SKM-1 (cell line): ENCODE results near the gene AATF.

Source experiments
- DNase-seq: peaks from one replicate; lab custom pipeline; 2025; ENCODE audit not compliant: unreplicated experiment; lab: John Stamatoyannopoulos, UW

Gene AATF

DNA sequence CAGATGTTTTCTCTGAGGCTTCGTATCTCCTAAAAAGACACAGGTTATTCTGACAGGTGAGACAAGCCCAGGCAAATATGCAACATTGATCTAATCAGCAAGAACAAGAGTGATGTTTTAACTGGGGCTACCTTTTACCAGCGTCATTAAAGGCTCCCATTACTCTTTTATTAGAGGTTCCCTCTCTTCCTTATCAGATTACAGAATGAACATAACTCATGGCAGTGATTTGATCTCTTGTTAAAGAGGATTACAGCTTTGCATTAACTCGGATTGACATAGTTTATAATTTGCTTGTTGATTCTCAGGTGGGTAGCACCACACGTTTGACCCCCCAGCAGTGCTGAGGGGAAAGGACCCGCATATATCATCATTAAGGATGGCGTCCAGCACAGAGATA is 90.5 kb downstream of the AATF start:
- DNase-seq = no peak

DNA sequence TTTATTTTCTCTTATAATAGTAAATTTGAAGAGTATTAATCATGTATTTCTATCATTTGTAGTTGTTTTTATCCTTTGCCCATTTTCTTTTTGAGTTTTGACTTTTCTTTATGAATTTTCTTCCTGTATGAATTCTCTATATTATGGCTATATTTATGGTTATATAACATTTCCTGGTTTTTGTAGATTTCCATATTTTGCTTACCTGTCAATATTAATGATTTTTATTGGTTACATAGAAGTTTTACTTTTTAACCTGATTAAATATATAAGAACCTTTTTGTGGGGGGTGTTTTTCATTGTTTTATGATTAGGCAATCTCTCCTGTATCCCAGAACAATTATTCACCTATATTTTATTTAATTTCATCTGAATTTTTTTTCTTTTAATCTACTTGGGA is 93.2 kb downstream of the AATF start:
- DNase-seq = no peak

DNA sequence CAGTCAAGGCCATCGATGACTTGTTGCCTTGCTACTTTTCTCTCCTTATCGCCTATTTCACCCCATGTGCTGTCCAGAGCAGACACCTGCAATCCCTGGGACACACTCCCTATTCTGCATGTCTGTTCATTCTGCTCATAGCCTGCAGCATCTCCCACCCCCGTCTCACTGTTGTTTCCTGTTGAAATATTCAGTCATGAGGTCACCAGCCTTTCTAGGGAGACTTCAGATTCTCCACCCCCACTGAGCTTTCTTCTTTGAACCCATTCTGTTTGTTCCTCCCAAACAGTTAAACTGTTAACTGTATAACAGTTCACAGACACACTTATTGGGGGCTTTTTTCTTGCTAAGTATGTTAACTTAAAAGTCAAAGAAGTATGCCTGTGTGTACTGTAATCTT is 94.4 kb downstream of the AATF start:
- DNase-seq = no peak

DNA sequence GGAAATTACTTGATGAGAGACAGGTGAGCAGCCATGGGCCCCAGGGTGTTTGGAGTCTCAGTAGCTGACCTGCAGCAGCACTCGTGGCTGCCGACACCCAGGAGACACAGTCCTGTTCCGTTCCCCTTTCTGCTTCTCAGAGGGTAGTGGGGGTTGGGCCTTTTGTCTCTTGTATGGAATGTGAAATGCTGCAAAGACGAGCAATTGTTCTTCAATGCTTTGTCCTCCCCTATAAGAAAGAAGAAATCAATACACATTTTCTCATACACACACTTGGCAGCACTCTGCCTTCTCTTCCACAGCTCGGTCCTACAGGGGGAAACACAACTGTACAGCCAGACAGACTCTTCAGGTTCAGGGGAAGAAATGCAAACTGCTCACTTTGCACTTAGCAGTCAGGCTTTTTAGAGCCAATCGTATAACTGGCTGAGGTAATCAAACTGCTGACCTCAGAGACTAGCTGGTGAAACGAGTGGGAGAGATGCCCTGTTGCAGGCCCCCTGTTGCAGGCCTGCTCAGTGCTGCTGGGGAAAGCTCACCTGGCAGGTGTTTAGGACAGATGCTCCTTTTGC is 96.7 kb downstream of the AATF start:
- no peak for DNase-seq

DNA sequence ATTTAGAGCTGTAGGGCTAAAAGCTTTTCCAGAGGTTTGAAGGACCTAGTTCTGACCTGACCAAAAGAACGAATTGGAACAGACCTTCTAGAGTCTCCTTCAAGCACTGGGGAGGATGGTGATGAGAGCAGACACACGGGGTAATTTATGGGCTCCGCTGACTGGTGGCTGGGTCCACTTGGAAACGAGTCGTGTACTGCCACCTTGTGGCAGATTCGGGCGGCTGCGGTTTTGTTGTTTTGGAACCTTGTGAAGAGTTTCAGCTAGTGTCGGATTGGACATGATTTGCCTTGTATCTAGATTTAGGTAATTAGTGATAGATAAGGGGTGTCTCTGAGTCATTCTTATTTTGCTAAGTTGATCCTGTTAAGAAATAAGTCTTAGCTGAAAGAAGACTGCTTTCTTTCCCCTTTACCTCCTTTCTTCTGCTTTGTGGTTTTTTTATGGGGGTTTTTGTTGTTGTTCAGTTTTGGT is 98.9 kb downstream of the AATF start:
- DNase-seq = peak; percentile 51

DNA sequence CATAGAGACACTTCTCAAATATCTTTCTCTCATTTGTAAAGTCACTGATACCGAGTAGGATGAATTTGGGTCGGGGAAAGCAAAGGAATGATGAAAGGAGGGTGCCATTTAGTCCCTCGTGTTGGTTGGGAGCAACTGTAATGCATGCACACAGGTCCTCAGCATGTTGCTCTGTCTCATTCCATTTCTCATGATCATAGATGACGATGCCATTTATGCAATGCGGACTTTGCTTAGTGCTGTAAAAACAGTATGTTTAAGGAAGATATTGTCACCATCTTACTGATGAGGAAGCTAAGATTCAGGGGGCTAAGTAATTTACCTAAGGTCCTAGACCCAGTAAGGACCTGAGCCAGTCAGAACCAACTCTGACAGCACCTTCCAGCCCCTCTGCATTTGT is 100.1 kb downstream of the AATF start:
- DNase-seq = no peak

DNA sequence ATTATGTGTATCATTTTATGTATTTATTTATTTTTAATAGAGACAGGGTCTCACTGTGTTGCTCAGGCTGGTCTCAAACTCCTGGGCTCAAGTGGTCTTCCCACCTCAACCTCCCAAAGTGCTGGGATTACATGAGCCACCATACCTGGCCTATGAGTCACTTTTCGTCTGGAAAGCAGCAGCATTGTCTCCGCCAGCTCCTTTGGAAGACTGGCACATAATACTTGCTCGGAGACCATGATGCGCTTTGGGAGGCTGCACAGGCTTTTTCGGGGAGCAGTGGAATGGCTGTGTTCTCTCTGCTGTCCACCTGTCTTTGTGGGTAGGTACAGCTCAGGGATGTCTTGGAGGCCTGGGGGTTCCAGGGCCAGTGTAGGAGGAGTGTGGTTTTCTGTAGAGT is 102.2 kb downstream of the AATF start:
- no peak for DNase-seq

DNA sequence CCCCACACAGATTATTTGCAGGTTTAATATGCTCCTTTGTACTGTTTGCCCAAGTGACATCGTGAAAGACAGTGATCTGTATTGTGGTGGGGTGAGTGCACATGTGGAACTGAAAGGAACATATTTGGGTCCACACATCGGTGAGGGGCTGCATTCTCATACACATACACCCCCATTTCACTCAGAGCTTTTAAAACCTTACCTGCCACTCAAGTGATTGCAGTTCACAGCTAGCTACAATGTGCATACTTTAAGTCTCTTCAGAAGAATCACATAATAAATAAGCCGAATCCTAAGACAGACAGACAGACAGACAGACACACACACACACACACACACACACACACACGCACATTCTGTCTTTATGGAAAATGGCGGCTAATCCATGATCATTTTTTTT is 102.6 kb downstream of the AATF start:
- DNase-seq = no peak

DNA sequence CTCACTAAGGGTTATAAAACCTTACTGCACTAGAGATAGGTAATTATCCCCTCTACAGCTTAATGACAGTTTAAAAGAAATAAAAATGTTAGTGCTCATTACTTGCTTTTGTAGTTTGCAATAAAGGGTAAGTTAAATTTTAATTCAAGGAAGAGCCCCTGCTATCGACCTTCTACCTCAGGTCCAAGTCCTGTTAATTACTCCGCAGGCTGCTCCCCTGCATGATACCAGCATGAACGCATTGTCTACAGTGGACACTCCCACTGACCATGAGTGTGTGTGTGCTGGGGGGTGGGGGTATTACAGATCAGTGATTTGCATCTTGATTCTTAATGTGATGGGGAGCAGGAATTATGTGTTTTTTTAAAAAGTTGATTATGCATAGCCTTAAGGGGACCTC is 103.1 kb downstream of the AATF start:
- DNase-seq = no peak

DNA sequence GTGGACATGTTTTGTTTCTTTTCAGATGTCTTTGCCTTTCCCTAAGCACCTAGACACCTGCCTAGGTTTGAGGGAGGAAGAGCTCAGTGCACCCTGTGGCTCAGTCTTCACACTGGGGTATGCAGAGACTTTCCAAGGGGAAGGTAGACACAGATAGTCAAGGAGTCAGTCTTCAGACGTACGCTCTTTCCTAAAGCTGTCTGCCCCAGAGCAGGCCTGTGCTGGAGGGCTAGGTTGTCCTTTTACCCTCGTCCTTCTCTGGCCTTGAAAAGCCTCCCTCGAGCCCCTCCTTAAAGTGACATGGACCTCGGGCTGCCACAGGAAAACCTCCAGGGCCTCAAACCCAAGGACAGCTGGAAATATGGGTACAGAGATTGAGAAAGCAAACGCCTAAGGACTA is 103.7 kb downstream of the AATF start:
- DNase-seq = no peak

DNA sequence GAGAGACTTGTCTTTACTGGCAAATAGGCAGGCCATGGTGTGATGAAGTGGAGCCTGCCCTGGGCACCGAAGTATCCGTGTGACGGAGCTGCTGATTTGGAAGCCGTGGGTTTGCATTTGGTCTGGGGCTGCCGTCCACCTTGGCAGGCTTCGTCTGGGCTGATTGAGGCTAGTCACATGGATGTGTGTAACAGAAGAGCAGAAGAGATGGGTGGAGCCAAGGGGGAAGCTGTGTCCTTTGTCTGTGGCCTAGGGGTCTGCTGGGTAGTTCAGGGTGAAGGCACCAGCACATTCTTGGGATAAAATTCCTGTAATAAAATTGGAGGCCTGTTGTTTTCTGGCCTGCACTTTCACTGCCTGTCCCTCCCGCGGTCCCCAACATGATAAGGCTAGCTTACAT is 106.1 kb downstream of the AATF start:
- DNase-seq = no peak

DNA sequence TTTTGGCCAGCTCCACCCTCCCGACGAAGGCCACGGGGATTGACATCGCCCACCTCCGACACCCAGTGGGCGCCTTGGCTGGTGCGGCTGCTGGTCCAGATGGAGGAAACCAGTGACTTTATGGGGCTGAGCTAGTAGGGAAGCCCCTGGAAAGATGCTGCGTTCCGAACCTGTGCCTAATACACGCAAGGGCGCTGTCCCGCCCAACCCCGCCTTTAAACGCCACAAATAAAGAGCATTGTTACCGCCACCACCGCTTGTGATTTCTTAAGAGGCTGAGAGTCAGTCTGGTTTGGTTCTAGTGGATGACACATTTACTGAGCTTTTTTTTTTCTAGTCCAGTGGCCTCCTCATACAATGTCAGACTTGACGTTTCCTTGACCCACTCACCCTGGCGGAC is 107.9 kb downstream of the AATF start:
- no peak for DNase-seq

DNA sequence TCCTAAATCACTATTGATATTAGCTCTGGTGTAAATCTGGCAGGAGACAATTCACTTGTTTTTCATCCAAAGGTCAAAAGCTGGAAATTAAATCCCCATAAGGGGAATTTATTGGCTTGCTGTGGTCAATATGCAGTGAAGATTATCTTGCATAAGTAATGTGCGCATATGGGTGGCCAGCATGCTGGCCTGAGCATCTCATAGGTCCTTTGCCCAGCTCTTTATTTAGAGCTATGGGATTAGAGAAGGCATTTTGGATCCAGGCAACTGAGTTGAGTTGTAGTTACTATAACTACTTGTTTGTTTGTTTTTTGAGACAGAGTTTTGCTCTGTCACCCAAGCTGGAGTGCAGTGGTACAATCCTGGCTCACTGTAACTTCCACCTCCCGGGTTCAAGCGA is 110.7 kb downstream of the AATF start:
- DNase-seq = no peak

DNA sequence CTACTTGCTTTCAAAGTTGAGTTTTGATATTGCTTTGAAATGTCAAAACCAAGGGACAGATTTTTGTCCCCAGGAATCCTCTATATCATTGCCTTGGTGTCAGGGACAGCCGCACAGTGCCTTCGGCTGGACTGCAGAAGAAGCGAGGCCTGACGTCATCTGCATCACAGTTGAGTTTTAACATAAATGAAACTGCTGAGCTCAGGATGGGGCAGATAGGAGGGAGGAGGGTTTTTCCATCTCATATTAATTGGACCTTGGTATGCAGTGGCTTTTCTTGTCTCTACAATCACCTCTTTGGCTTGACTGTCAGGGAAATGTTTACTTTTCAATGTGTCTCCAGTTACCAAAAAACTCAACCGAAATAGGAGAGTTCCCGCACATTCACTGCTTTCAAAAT is 111.3 kb downstream of the AATF start:
- DNase-seq = no peak

DNA sequence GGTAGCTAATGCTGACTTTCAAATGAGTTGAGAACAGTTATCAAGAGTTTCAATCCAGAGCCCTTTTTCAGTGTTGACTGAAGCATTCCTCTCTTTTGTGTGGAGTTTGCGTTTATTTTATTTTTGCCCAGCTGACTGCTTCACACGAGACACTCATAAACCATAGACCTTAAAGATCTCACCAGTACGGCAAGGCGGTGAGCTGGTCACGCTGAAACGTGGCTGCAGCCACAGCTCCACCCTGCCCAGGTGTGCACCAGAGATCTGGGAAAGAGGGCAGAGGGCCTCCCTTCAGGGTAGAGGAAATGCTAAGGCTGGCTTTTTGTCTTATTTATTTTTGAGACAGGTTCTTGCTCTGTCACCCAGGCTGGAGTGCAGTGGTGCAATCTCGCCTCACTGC is 112.2 kb downstream of the AATF start:
- no peak for DNase-seq

DNA sequence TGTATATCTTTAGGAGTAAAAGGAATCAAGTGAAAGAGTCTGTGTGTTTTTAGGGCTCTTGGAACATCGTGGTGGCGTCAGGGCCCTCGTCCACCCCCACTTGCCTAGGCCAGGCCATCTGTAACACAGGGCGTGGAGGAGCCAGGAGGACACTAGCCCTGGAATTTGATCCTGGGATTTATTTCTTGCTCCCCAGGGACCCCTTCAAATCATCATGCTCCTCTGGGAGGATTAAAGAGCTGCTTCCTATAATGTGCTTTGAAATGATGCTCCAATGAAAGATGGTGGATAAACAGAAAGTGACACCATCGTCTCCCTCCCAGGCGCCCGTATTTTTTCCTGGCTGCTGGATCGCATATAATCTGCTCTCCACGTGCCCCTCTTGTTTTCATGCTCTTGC is 113.3 kb downstream of the AATF start:
- DNase-seq = no peak

DNA sequence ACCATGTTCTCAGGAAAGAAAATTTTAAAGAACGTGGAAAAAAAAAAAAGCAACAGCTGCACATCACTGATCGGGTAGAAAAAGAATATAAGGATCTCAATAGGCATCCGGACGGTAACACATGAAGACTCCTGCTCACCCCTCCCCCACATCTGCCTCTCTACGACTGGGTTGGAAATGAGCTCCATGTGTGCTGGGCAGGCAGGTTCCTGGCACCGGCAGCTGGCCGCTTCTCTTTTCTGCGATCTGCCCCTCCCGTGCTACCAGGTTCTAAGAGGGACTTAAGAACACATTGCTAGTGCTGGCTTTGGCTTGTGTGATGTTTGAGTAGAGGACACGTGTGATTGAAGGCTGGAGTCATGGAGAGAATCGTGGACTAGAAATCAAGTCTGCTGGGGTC is 115.5 kb downstream of the AATF start:
- DNase-seq = no peak

DNA sequence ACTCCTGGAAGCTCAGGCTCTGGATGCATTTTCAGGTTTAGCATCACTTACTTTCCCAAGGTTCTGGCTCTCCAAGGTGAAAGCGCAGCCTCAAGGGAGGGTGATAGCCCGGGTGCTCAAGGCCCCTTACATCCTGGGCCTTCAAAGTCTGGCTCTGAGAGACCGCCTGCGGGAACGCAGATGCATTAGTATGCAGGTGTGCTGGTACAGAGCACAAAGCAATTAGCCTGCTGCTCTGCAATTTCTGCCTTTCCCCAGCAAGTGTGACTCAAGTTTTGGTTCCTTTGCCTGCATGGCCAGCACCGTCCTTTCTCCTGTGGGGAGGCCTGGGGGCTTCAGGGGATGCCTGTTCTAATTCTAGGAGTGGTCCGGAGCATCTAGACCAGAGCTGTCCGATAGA is 116.2 kb downstream of the AATF start:
- DNase-seq = no peak

DNA sequence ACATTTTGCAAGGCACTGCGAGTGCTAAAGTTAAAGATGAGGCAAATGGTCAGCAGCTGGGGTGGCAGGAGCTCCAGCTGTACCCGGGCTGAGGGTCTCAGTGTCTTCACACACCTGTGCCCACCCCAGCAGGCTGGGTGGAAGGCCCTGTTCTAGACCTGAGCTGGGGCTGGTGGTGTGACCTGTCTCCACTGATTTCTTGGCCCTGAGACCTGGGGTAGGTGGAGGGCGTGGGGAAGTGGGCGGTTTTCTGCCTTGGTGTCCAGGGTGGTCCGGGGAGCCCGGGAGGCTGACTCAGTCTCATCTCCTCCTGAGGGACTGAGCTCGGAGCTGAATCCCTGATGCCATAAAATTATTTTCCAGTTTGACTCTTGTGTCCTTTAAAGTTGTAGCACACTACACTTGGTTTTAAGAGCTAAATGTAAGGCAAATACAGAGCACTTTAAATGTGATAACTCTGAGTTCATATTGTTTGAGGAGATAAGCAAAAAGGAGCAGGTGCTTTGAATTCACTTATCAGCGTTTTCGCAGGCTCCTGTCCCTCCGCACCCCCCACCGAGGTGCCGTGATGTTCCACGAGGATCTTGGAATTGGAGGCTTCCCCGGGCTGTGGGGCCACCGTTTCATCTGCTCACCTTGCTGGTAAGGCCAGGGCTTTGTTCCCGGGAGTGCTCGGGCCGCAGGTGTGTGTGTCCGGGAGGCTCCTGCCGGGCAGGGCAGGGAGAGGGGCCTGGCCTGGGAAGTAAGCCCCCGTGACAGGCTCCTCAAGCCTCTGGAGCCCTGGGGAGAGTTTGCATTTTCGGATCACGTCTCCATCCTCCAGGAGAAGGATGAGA is 117.0 kb downstream of the AATF start:
- DNase-seq = no peak

DNA sequence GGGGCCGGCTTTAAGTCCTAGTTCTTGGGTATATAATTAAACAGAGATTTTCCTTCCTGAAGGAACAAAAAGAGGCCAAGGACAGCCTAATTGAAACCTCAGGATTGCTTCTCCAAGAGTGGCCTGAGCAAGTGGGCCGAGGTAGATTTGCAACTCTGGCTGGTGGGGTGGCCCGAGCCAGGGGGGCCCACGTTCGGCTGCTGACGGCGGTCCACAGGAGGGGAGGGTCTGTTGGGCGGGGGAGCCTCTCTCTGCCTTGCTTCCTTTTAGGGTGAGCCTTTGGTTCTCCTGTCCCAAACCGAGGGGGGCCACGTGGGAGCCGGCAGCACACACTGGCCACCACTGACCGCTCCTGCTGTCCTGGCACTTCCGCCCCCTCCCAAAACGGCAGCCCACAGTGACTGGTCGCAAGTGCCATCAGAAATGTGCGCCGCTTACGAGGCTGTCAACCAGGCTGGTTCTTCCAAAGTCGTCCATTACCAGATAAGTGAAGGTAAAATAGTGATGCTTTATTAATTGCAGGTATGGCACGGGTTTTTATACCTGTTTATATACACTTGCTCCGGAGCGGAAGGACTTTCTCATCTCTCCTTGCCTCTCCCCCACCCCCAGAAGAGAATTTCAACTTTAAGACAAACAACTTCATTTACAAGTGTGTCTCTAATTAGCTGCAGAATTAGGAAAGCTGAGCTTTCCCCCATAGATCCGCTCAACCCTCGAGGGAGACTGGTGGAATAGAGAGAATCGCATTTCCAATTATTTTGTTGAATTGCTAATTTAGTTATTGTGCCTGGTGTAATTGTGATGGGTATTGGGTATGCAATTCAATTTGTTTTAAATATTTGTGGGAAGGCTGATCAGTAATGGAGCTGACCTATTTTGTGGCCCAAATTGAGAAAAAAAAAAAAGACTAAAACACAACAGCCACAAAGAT is 117.8 kb downstream of the AATF start:
- no peak for DNase-seq

DNA sequence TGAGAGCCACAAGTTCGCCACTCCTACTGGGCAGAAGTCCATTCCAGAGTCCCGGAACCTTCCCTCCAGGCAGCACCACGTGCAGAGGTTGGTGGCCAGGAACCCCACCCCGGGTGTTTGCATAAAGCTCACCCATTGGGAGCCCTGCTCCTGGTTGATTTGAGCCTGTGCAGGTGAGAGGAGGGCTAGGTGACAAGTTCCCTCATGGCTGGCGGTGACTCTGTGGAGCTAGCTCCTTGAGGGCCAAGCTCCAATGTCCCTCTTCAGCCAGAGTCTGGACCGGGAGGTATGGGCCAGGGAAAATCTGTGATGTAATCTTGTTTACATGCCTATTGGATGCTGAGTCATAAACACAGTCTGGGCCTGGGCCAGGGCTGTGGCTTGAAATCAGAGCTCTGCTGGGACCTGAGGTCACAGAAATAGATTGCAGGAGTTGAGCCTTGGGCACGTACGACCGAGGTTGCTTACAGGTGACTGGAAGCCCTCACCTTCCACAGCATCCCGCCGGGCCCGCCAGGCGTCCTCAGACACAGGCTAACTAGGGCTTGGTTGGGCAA is 118.9 kb downstream of the AATF start:
- no peak for DNase-seq

DNA sequence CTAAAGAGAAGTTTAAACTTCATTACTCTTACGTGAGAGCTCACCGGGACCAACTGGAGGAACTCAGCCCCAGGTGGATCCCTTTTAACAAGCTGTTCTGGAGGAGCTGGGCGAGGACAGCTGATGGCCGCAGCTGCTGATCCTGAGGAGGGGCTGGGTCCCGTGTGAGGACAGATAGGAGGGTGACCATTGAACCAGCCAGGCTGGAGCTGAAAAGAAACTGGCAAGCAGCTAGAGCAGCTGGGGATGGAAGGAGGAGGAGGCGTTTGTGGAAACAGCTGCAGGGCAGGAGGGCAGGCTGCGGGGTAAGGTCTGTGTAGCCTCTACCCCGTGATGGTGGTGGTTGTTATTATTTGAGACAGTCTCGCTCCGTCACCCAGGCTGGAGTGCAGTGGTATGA is 119.5 kb downstream of the AATF start:
- no peak for DNase-seq
